ENCODE results near the gene HAL. TPM values are rescaled to one million over a fixed set of nuclear protein-coding genes. Genes with fewer than 3 reads are reported as not detected.

Gene HAL
- total RNA-seq, 1 donor from 2014 or later: not detected

- Histone ChIP-seq H3K27me3 (ENCODE audit: low read depth) (no peaks in the 10 kb centered on the region), H3K4me3 (no peak overlapping the region), H3K36me3 (no peaks in the 10 kb centered on the region), H3K4me1 (peaks cover 4% of the 10 kb centered on the region), H3K27ac (replicated peaks) (no peak overlapping the region), H3K9me3 (replicated peaks) (no peaks in the 10 kb centered on the region)
- intact Hi-C loops (cut with micrococcal nuclease): no loop called here
- DNase-seq: no peak
- TF ChIP-seq, protein P1, sequence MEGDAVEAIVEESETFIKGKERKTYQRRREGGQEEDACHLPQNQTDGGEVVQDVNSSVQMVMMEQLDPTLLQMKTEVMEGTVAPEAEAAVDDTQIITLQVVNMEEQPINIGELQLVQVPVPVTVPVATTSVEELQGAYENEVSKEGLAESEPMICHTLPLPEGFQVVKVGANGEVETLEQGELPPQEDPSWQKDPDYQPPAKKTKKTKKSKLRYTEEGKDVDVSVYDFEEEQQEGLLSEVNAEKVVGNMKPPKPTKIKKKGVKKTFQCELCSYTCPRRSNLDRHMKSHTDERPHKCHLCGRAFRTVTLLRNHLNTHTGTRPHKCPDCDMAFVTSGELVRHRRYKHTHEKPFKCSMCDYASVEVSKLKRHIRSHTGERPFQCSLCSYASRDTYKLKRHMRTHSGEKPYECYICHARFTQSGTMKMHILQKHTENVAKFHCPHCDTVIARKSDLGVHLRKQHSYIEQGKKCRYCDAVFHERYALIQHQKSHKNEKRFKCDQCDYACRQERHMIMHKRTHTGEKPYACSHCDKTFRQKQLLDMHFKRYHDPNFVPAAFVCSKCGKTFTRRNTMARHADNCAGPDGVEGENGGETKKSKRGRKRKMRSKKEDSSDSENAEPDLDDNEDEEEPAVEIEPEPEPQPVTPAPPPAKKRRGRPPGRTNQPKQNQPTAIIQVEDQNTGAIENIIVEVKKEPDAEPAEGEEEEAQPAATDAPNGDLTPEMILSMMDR (IDR thresholded peaks at IDR 0.05; ENCODE audit: borderline replicate concordance): no peak
Observed at GRCh38 chr12:96040305-96041133, 44.4 kb upstream of the HAL start.

- Histone ChIP-seq H3K27me3 (ENCODE audit: low read depth) (no peaks in the 10 kb centered on the region), H3K36me3 (no peaks in the 10 kb centered on the region), H3K4me1 (peaks cover 9% of the 10 kb centered on the region), H3K4me3 (no peak overlapping the region), H3K27ac (replicated peaks) (no peak overlapping the region), H3K9me3 (replicated peaks) (no peaks in the 10 kb centered on the region)
- TF ChIP-seq, protein P1 (IDR thresholded peaks at IDR 0.05; ENCODE audit: borderline replicate concordance): no peak
- intact Hi-C loops (cut with micrococcal nuclease): no loop called here
- DNase-seq: no peak
Observed at GRCh38 chr12:96039516-96039915, 43.4 kb upstream of the HAL start.

DNA sequence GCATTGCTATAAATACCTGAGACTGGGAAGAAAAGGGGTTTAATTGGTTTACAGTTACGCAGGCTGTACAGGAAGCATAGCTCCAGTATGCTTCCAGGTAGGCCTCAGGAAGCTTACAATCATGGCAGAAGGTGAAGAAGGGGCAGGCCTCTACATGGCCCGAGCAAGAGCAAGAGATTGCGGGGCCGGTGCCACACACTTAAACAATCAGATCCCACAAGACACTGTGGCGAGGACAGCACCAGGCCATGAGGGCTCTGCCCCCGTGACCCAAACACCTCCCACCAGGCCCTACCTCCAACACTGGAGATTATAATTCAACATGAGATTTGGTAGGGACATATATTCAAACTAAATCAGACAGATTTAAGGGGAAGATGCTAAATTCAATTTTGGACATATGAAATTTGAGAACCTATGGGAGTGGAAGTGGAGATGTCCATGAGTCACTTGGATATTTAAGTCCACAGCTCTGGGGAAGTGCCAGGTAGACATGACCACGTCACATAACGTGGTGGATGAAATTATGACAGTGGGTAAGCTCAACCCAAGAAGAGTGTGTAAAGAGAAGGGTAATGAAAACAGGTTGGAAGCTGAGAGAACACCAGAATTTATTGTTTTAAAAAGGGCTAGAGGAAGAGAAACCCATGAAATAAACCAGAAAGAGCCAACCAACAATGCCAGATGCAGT is 40.8 kb upstream of the HAL start:
- H3K9me3 ChIP-seq (replicated peaks): no peaks in the 10 kb centered on the region
- TF ChIP-seq, protein P1 (IDR thresholded peaks at IDR 0.05; ENCODE audit: borderline replicate concordance): no peak
- H3K4me3 ChIP-seq: no peak overlapping the region
- no peaks in the 10 kb centered on the region for H3K36me3 ChIP-seq
- intact Hi-C loops (cut with micrococcal nuclease): no loop called here
- peaks cover 24% of the 10 kb centered on the region for H3K4me1 ChIP-seq
- H3K27ac ChIP-seq (replicated peaks): no peak overlapping the region
- H3K27me3 ChIP-seq (ENCODE audit: low read depth): no peaks in the 10 kb centered on the region
- no peak for DNase-seq

- DNase-seq: peak; percentile 95
- peaks cover 24% of the 10 kb centered on the region for H3K4me1 ChIP-seq
- H3K27ac ChIP-seq (replicated peaks): peak within 1 kb of the TSS; percentile 88
- H3K4me3 ChIP-seq: peak within 1 kb of the TSS; percentile 89
- H3K27me3 ChIP-seq (ENCODE audit: low read depth): no peaks in the 10 kb centered on the region
- TF ChIP-seq, protein P1 (IDR thresholded peaks at IDR 0.05; ENCODE audit: borderline replicate concordance): no peak
- H3K36me3 ChIP-seq: no peaks in the 10 kb centered on the region
- intact Hi-C loops (cut with micrococcal nuclease): no loop called here
- H3K9me3 ChIP-seq (replicated peaks): no peaks in the 10 kb centered on the region
Observed at GRCh38 chr12:96035283-96036236, 39.4 kb upstream of the HAL start, which contains the start of gene LTA4H. TSS of gene LTA4H (minus strand) at chr12:96035587. CDS start at chr12:96035519, 68 bp downstream.

Data from left ventricle myocardium inferior (tissue), 1 donor.